Loucy (cell line): ENCODE measurements around the gene GPR107.

Experiments
- H2AFZ ChIP-seq: fragments of 200-600 bp; sonication (generic); 2 replicates; pipeline ENCODE4 v1.6.0; 2016; ENCODE audit warnings: antibody characterized with exemption, mild to moderate bottlenecking, low read length, moderate library complexity
- H3F3A ChIP-seq: fragments of 200-600 bp; 2 replicates; pipeline ENCODE4 v1.6.0; 2016; ENCODE audit warnings: antibody characterized with exemption, low read depth, mild to moderate bottlenecking
- H3K27me3 ChIP-seq: fragments of 200-600 bp; sonication (generic); 2 replicates; pipeline ENCODE4 v1.6.1; 2014; ENCODE audit warnings: low read length, mild to moderate bottlenecking; ENCODE audit not compliant: insufficient read depth, poor library complexity, severe bottlenecking
- H3K36me3 ChIP-seq: fragments of 200-600 bp; sonication (generic); 2 replicates; pipeline ENCODE4 v1.6.1; 2016; ENCODE audit warnings: low read length; ENCODE audit not compliant: insufficient read depth
- H3K4me1 ChIP-seq: fragments of 200-600 bp; sonication (generic); 2 replicates; pipeline ENCODE4 v1.5.1; 2014; ENCODE audit warnings: low read length, mild to moderate bottlenecking; ENCODE audit not compliant: insufficient read depth, poor library complexity, severe bottlenecking
- H3K4me2 ChIP-seq: fragments of 200-600 bp; sonication (generic); 2 replicates; pipeline ENCODE4 v1.6.0; 2014; ENCODE audit warnings: antibody characterized with exemption, low read length, low read depth, mild to moderate bottlenecking; ENCODE audit not compliant: poor library complexity, severe bottlenecking
- H3K4me3 ChIP-seq: fragments of 200-600 bp; sonication (generic); 2 replicates; pipeline ENCODE4 v1.5.1; 2014; ENCODE audit warnings: low read length, mild to moderate bottlenecking, mixed read lengths; ENCODE audit not compliant: poor library complexity, severe bottlenecking
- H3K79me2 ChIP-seq: fragments of 200-600 bp; sonication (generic); 2 replicates; pipeline ENCODE4 v1.6.1; 2014; ENCODE audit warnings: low read length; ENCODE audit not compliant: insufficient read depth
- H3K9ac ChIP-seq: fragments of 200-600 bp; sonication (generic); 2 replicates; pipeline ENCODE4 v1.6.0; 2014; ENCODE audit warnings: mild to moderate bottlenecking, low read depth, low read length, moderate library complexity; ENCODE audit not compliant: poor library complexity, severe bottlenecking
- H3K9me2 ChIP-seq: fragments of 200-600 bp; sonication (generic); replicated peaks from 2 replicates; pipeline ENCODE4 v1.6.1; 2016; ENCODE audit warnings: low read depth, low read length, mixed read lengths
- H3K9me3 ChIP-seq: fragments of 200-600 bp; sonication (generic); 2 replicates; pipeline ENCODE4 v1.6.1; 2014; ENCODE audit warnings: mild to moderate bottlenecking, antibody characterized with exemption, low read length, low read depth; ENCODE audit not compliant: insufficient read depth
- H4K20me1 ChIP-seq: fragments of 200-600 bp; sonication (generic); 2 replicates; pipeline ENCODE4 v1.6.0; 2014; ENCODE audit warnings: antibody characterized with exemption, low read length, mild to moderate bottlenecking; ENCODE audit not compliant: insufficient read depth, poor library complexity, severe bottlenecking
- CTCF ChIP-seq: fragments of 200-600 bp; sonication (generic); conservative IDR thresholded peaks from 2 replicates; pipeline ENCODE4 v1.5.1; 2014; ENCODE audit warnings: mild to moderate bottlenecking, antibody characterized with exemption, low read length
- EZH2phosphoT487 ChIP-seq: fragments of 200-600 bp; IDR thresholded peaks from 2 replicates; pipeline ENCODE4 v1.6.1; 2018; ENCODE audit warnings: antibody characterized with exemption, mild to moderate bottlenecking, moderate library complexity, borderline replicate concordance

The GPR107 gene

GRCh38 chr9:130029223-130029973, 24.3 kb upstream of the GPR107 start:
- H3K27me3 ChIP-seq, result no peaks in the 10 kb centered on the region
- no peaks in the 10 kb centered on the region; the same call in 1 of the 2 replicates for H3K36me3 ChIP-seq
- no peak overlapping the region for H3K4me2 ChIP-seq
- no peak overlapping the region for H2AFZ ChIP-seq
- no peaks in the 10 kb centered on the region for H3K9me2 ChIP-seq
- no peaks in the 10 kb centered on the region for H3F3A ChIP-seq
- H3K9me3 ChIP-seq, result no peaks in the 10 kb centered on the region
- peaks cover 27% of the 10 kb centered on the region for H3K4me1 ChIP-seq
- no peak overlapping the region for H3K9ac ChIP-seq
- peaks cover 97% of the 10 kb centered on the region for H3K79me2 ChIP-seq
- TF ChIP-seq EZH2phosphoT487, result no peak
- no peak for TF ChIP-seq CTCF
- peaks cover 86% of the 10 kb centered on the region for H4K20me1 ChIP-seq
- H3K4me3 ChIP-seq, result no peak overlapping the region

GRCh38 chr9:130030651-130031127, 23.0 kb upstream of the GPR107 start:
- H3K36me3 ChIP-seq, result no peaks in the 10 kb centered on the region
- H4K20me1 ChIP-seq, result peaks cover 87% of the 10 kb centered on the region
- H3F3A ChIP-seq, result no peaks in the 10 kb centered on the region
- H3K4me2 ChIP-seq, result no peak overlapping the region
- no peaks in the 10 kb centered on the region for H3K9me3 ChIP-seq
- H2AFZ ChIP-seq, result no peak overlapping the region
- H3K27me3 ChIP-seq, result no peaks in the 10 kb centered on the region
- H3K4me3 ChIP-seq, result no peak overlapping the region
- H3K79me2 ChIP-seq, result peaks cover 97% of the 10 kb centered on the region
- peaks cover 27% of the 10 kb centered on the region for H3K4me1 ChIP-seq
- no peak overlapping the region for H3K9ac ChIP-seq
- TF ChIP-seq CTCF (no peak), EZH2phosphoT487 (no peak)
- no peaks in the 10 kb centered on the region for H3K9me2 ChIP-seq

- H3K4me2 ChIP-seq, result no peak overlapping the region
- no peaks in the 10 kb centered on the region for H3K9me3 ChIP-seq
- H4K20me1 ChIP-seq, result peaks cover 79% of the 10 kb centered on the region
- no peak overlapping the region for H3K4me3 ChIP-seq
- no peaks in the 10 kb centered on the region for H3K36me3 ChIP-seq
- H3K9me2 ChIP-seq, result no peaks in the 10 kb centered on the region
- H3K27me3 ChIP-seq, result no peaks in the 10 kb centered on the region
- H2AFZ ChIP-seq, result no peak overlapping the region
- no peak for TF ChIP-seq CTCF
- TF ChIP-seq EZH2phosphoT487, result no peak
- peaks cover 97% of the 10 kb centered on the region for H3K79me2 ChIP-seq
- H3F3A ChIP-seq, result no peaks in the 10 kb centered on the region
- H3K4me1 ChIP-seq, result peaks cover 24% of the 10 kb centered on the region
- H3K9ac ChIP-seq, result no peak overlapping the region
These were observed 19.1 kb upstream of the GPR107 start for GRCh38 chr9:130034570-130034969.
